NCI-H2196 treated with DMSO at 0.1 percent for 48 hours (cell line): ENCODE data around the gene CELSR1.

ENCODE experiments used
- DNase-seq: peaks from one replicate; lab custom pipeline; 2025; ENCODE audit not compliant: unreplicated experiment; lab: John Stamatoyannopoulos, UW

CELSR1 gene

DNA sequence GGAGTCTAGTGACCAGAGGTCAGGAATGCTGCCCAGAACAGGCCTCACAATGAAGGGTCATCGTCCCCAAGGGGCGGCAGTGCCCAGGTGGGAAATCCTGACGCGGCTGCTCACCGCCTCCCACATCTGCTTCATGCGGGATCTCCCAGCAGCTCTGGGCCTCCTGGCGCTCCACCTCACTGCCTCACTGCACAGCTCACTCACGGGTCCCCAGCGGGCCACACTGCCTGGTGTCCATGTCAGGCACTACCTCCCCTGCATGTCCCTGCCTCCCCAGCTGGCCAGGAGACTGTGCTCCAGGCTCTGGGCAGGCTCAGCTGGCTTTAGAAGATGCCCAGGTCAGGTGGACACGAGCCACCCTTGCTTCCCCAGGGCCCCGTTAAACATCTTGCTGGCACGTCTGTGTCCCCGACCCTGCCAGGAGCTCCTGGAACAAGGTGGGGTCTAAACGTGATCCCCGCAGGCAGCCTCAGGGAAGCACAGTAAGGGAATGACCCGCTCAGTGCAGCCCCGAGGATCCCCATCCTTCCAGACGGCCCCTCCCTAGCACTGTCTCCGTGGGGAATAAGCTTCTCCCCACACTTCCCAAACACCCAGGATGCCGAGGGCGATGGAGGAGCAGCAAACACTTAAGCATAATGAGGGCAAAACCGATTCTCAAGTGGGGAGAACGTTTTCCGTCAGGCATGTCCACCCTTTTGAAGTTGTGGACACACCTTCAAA lies 108.7 kb downstream of the CELSR1 start:
- DNase-seq: no peak

GRCh38 chr22:46428171-46428570 lies 109.2 kb downstream of the CELSR1 start:
- DNase-seq: no peak

GRCh38 chr22:46425016-46425415 lies 112.4 kb downstream of the CELSR1 start:
- no peak for DNase-seq

GRCh38 chr22:46424496-46424895 lies 112.9 kb downstream of the CELSR1 start:
- no peak for DNase-seq

- DNase-seq: no peak
Measured at GRCh38 chr22:46422896-46423295, 114.5 kb downstream of the CELSR1 start.

DNA sequence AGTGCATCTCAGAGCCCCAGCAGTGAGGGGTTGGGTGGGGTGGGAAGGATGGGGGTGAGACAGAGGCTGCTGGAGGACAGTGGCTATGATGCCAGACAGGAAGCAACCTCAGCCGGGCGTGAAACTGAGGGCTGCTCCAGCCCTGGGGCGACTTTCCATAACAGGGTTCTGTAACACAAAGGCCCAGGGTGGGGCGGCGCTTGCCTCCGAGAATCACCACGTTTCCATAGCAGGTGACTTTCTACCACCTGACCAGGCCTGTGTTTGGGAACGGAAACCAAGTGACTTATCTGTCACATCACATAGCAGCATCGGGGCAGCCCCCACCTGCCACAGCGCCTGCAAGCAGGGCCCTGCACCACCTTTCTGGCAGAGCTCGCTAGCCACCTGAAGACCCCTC lies 116.2 kb downstream of the CELSR1 start:
- no peak for DNase-seq

- no peak for DNase-seq
Measured at GRCh38 chr22:46419754-46420571, 117.5 kb downstream of the CELSR1 start.

DNA sequence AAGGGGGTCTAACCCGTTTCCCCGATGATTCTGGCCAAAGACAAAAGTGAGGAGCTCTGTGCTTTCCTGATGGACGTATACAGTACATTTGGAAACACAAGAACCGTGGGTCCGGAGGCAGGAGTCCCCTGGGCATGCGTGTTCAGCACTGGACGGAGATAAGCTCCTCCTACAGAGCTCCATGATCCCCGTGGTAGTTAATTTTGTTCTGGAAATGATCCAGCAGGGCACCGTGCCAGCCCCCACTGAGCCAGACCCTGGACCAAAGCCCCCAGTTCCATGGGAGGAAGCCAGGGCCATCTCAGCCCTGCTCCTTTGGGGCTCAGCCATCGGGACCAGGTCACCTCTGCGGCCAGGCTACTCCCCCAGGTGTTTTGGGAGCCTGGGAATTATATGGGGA lies 118.6 kb downstream of the CELSR1 start:
- no peak for DNase-seq

GRCh38 chr22:46417769-46418168 lies 119.7 kb downstream of the CELSR1 start:
- no peak for DNase-seq

GRCh38 chr22:46416891-46417580 lies 120.4 kb downstream of the CELSR1 start:
- no peak for DNase-seq

DNA sequence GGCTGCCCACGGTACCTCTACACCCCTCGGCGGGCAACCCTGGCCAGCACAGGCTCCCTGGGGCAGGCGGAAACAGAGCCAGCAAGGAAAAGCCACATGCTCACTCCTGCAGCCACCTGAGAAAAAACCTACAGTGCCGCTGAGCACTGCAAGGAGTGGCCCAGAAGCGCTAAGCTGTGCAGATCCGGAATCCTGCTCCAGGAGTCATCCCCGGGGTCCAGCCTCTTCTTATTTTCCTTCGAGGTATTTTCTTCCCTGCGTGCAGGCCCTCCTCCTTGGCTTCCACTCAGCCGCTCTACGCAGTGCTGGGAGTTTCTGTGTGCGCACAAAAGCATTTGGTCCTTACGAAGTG lies 120.9 kb downstream of the CELSR1 start:
- no peak for DNase-seq

GRCh38 chr22:46415776-46416519 lies 121.5 kb downstream of the CELSR1 start:
- DNase-seq: no peak

DNA sequence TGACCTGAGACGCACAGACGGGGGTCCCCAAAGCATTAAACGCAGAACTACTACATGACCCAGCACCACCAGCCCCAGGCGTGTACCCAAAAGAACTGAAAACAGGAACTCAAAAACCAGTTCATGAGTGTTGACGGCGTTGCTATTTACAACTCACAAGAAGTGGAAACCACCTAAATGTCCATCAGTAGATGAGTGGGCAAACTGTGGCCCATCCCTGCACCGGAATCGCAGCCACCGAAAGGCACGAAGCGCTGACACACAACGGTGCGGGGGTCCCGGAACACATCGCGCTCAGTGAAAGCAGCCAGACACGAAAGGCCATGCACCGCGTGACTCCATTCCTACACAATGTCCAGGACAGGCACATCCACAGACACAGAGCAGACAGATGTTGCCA lies 122.7 kb downstream of the CELSR1 start:
- DNase-seq: no peak

- DNase-seq: no peak
Measured at GRCh38 chr22:46413725-46414379, 123.6 kb downstream of the CELSR1 start.

DNA sequence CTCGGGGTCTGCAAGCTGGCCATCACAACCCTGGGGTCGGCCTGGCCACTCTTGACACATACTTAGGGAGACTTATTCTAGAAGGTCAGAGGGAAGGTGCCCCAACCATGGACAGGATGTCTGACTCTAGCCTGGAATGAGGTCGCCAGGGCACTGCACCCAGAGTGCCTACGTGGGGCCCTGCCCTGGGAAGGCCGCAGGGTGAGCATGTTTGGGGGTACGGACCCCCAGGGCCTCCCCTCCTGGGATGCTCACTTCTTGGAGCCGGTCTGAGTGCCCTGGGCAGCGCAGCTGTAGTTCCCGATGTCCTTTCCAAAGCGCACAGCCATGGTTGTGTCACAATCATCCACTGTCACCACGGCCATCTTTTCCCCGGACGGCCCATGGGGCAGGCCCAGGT lies 126.1 kb downstream of the CELSR1 start:
- no peak for DNase-seq

GRCh38 chr22:46410291-46410808 lies 127.1 kb downstream of the CELSR1 start:
- no peak for DNase-seq

GRCh38 chr22:46409631-46410210 lies 127.7 kb downstream of the CELSR1 start:
- DNase-seq: no peak

DNA sequence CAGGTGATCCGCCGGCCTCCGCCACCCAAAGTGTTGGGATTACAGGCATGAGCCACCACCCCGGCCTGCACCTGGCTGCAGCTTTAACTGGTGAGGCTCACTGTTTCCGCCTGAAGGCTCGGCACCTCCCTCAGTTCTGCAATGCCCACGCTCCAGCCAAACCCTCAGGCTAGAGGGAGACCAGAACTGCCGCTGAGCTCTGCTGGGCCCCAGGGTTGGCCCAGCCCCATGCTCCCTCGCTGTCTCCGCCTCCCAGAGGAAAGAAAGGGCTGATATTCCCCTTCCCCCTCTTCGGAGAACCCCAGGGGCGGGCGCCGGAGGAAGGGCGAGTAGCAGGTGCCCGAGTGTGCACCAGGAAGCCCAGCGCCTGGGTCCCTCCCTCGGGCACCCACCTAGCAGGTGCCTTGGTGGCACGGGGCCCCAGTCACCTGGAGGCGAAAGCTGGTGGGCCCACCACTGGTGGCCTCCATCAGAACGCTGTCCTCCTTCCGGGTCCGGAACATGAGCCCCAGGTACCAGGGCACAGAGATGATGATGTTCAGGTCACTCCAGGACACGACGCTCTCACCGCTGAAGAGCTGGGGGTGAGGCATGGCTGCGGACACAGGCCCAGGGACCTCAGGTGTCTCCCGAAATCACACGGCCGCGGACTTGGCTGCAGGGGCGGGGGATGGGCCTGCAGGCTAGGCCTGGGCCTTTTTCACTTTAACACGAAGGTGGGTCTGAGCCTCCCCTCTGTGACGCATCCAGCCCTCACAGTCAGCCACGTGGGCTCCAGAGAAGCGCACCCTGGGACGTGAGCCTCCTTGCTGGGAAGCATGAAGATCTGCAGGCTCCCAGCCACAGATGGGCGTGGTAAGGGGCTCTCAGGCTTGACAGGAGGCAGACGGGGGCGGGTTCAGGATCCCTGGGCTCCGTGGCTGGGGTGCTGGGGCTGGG lies 128.6 kb downstream of the CELSR1 start:
- no peak for DNase-seq

DNA sequence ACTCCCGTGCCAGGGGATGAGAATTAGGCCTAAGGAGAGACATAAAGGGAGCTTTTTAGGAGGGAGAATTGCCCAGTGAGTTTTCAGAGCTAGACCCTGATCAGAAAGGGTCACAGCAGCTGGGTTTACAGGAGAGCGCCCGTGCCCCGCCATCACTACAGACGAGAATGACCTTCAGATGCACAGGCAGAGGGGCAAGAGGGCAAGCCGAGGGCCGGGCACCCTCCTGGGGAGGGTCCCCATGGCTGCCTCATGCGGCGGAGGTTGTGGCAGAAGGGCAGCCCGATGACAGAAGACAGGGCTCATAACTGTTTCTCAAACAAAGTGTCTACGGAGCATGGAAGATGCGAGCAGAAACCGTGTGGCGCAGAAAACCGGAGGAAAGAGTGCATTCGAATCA lies 129.7 kb downstream of the CELSR1 start:
- DNase-seq: no peak
